Heart left ventricle (tissue), 13 donors: Measurements from ENCODE around the gene GALNT13.

ENCODE experiments used
- CTCF ChIP-seq, 12 donors: fragments of 200-600 bp; sonication (generic) in 4 of 12; IDR thresholded peaks; one replicate each; pipeline versions ENCODE4 v1.5.0 to v1.8.0; 2018 to 2022; ENCODE audit warnings: antibody characterized with exemption in 12 of 12, mild to moderate bottlenecking in 5 of 12
- POLR2A ChIP-seq, 2 donors: fragments of 450-650 bp; IDR thresholded peaks; one replicate each; pipeline ENCODE4 v1.6.1; 2017; ENCODE audit warnings: antibody characterized with exemption in 2 of 2, mild to moderate bottlenecking in 2 of 2, moderate library complexity in 2 of 2
- donor health status: ischemic (EF 13 %, LVEDD 7.1; RV severe dilation, severe dysfunction).
- donor health status: DM: no; HTN: yes; CAD: no.
- donor health status: DM: no; HTN: no; CAD: no.
- donor health status: ischemic (EF 25% LVEDD 6.9; RV normal size, moderate dysfunction).
- donor health status: ischemic (EF 25% LVEDD 5.7; RV mildly dilated, moderate dysfunction).
- donor health status: ischemic (EF 35%, LVEDD 5.7; RV mildly dilated, moderate dysfunction).
- donor health status: nonischemic (EF 11% LVEDD 7.7; RV severe dilation, severe dysfunction).
- donor health status: DM: yes; HTN: yes; CAD: no.
- donor health status: PGD.
- donor health status: ischemic (EF 29% LVEDD 5.4; RV normal size, mild dysfunction).
- donor health status: nonischemic (EF 23%, LVEDD 6.1; RV moderate dilation, normal function).

GRCh38 chr2:154261473-154262027, 389.8 kb downstream of the GALNT13 start:
- no peak for TF ChIP-seq CTCF (IDR thresholded peaks at IDR 0.05)
- TF ChIP-seq POLR2A (IDR thresholded peaks at IDR 0.05): no peak
